T-cell (primary cell): ENCODE measurements around the gene INTS15. TPM values are rescaled to one million over a fixed set of nuclear protein-coding genes. Genes with fewer than 3 reads are reported as not detected.

Experiments
- ATAC-seq, 4 experiments: fragments of 200-7000 bp in 3 of 4; fragments of 150-1000 bp in 1 of 4; cut with Tn5 transposase; replicated peaks in 1 of 4; 1 replicate in 3 of 4; 2 replicates in 1 of 4; pipeline ENCODE4 v1.10.0; 2021; ENCODE audit warnings: moderate library complexity in 3 of 4, mild to moderate bottlenecking in 2 of 4, moderate number of reproducible peaks in 1 of 4
- CTCF ChIA-PET, 2 donors: fragments of 300-600 bp; sonication (Branson Sonifier 250); formaldehyde crosslinking; loops; one replicate each; lab custom pipeline; 2022; ENCODE audit warnings: antibody characterized with exemption in 2 of 2; lab: Charles Lee
- POLR2A ChIA-PET, 2 donors: fragments of 300-600 bp; sonication (Branson Sonifier 250); formaldehyde crosslinking; loops; one replicate each; lab custom pipeline; 2022; ENCODE audit warnings: antibody characterized with exemption in 2 of 2; lab: Charles Lee
- DNase-seq, 35 experiments: peaks; one replicate each; pipeline versions ENCODE4 v3.0.0 to v3.0.0-alpha.2; 2013 to 2023
- H3K27ac ChIP-seq: one replicate; pipeline ENCODE4 v1.5.1; 2013; ENCODE audit warnings: low read length
- H3K27me3 ChIP-seq, 2 experiments: replicated peaks in 1 of 2; 1 replicate in 1 of 2; 2 replicates in 1 of 2; pipeline versions ENCODE4 v1.6.1 to v1.7.0; 2013; ENCODE audit warnings: low read length in 1 of 2, mixed read lengths in 1 of 2; ENCODE audit not compliant: control insufficient read depth in 2 of 2, insufficient read depth in 2 of 2; ENCODE audit errors: extremely low read depth in 1 of 2
- H3K36me3 ChIP-seq, 2 donors: 1 replicate in 1 of 2; 2 replicates in 1 of 2; pipeline versions ENCODE4 v1.6.1 to v1.7.0; 2013; ENCODE audit warnings: low read length in 1 of 2; ENCODE audit not compliant: control insufficient read depth in 2 of 2, insufficient read depth in 1 of 2; ENCODE audit errors: extremely low read depth in 1 of 2
- H3K4me1 ChIP-seq, 2 experiments: 1 replicate in 1 of 2; 2 replicates in 1 of 2; pipeline versions ENCODE4 v1.6.1 to v1.7.0; 2013; ENCODE audit warnings: low read length in 2 of 2, mixed read lengths in 1 of 2; ENCODE audit not compliant: insufficient read depth in 2 of 2, control insufficient read depth in 1 of 2; ENCODE audit errors: extremely low read depth in 1 of 2
- H3K4me3 ChIP-seq, 2 donors: 1 replicate in 1 of 2; 2 replicates in 1 of 2; pipeline versions ENCODE4 v1.5.1 to v1.7.0; 2013; ENCODE audit warnings: mild to moderate bottlenecking in 2 of 2, low read length in 1 of 2, moderate library complexity in 1 of 2; ENCODE audit not compliant: control insufficient read depth in 1 of 2; ENCODE audit errors: extremely low read depth in 1 of 2
- H3K9me3 ChIP-seq: 2 replicates; pipeline ENCODE4 v1.7.0; 2013
- H3K27ac Mint-ChIP-seq, 2 donors: one replicate each; pipeline ENCODE4 v1.8.0; 2020 to 2021; ENCODE audit warnings: mild to moderate bottlenecking in 2 of 2, mixed read lengths in 2 of 2
- H3K27me3 Mint-ChIP-seq, 2 donors: one replicate each; pipeline ENCODE4 v1.8.0; 2021 to 2022; ENCODE audit warnings: mixed read lengths in 2 of 2
- H3K36me3 Mint-ChIP-seq: one replicate; pipeline ENCODE4 v1.8.0; 2021; ENCODE audit warnings: mixed read lengths
- H3K4me1 Mint-ChIP-seq, 3 donors: one replicate each; pipeline ENCODE4 v1.8.0; 2020 to 2022; ENCODE audit warnings: mixed read lengths in 3 of 3, mild to moderate bottlenecking in 1 of 3
- H3K4me3 Mint-ChIP-seq, 3 donors: one replicate each; pipeline ENCODE4 v1.8.0; 2020 to 2022; ENCODE audit warnings: mild to moderate bottlenecking in 3 of 3, mixed read lengths in 3 of 3, moderate library complexity in 3 of 3
- H3K9me3 Mint-ChIP-seq, 3 donors: one replicate each; pipeline ENCODE4 v1.8.0; 2020 to 2022; ENCODE audit warnings: mixed read lengths in 3 of 3
- WGBS: methylation state at CpG from one replicate; pipeline ENCODE4 v1.1.5; 2013; ENCODE audit warnings: missing lambda C conversion rate; ENCODE audit not compliant: insufficient coverage; 5-methylcytosine and 5-hydroxymethylcytosine counted together
- total RNA-seq, 35 experiments: library from RNA in 6 of 35; stranded (reverse) in 6 of 35; fragments of 120-200 nt in 1 of 35; gene quantifications; one replicate each; pipeline versions ENCODE4 v1.2.1 to v1.2.4 and lab custom pipeline; 2013 to 2026

The INTS15 gene
- total RNA-seq, 5 donors from 2014 or later (not counting 1 experiment from before 2014, with no cell fraction given): 48.3 to 65.9 (median 64.1) TPM

DNA sequence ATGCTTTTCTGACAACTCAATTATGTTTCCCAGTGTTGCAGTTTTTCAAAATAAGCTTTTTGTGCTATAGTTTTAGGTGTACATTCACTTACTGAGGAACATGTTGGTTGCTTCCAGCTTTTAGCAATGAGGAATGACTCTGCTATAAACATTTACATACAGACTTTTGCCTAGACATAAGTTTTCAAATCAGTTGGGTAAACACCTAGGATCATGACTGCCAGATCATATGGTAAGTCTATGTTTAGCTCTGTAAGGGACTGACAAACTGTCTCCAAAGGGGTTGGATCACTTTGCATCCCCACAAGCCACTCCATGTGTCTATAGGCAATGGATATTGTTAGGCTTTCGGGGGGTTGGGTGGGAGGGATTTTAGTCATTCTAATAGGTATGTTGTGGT lies 27.7 kb upstream of the INTS15 start:
- Histone ChIP-seq H3K36me3 (no peaks in the 10 kb centered on the region), H3K4me3 (no peak overlapping the region), H3K9me3 (no peaks in the 10 kb centered on the region), H3K27ac (no peak overlapping the region), H3K27me3 (peaks cover 0 to 9% of the 10 kb centered on the region in 2 experiments), H3K4me1 (peaks cover 2% of the 10 kb centered on the region in 2 experiments)
- DNase-seq: no peak
- ChIA-PET CTCF (interaction anchor here in 1 of 2 donors (0.6 to 0.8 kb wide), 2 partner anchors 9 to 33 kb away, joined by 3 read pairs; no protein-coding TSS in a partner anchor), POLR2A (no interaction called here)
- no peaks in the 10 kb centered on the region for H3K36me3 Mint-ChIP-seq
- ATAC-seq: no peak
- no peaks in the 10 kb centered on the region for H3K9me3 Mint-ChIP-seq
- peaks cover 0 to 1% of the 10 kb centered on the region in 2 donors for H3K27me3 Mint-ChIP-seq
- H3K4me1 Mint-ChIP-seq: peaks cover 0 to 4% (median 0%) of the 10 kb centered on the region in 3 donors
- no peak overlapping the region for H3K4me3 Mint-ChIP-seq
- WGBS: no CpG with 5 or more reads among the region's 1 CpG
- H3K27ac Mint-ChIP-seq: no peak overlapping the region

DNA sequence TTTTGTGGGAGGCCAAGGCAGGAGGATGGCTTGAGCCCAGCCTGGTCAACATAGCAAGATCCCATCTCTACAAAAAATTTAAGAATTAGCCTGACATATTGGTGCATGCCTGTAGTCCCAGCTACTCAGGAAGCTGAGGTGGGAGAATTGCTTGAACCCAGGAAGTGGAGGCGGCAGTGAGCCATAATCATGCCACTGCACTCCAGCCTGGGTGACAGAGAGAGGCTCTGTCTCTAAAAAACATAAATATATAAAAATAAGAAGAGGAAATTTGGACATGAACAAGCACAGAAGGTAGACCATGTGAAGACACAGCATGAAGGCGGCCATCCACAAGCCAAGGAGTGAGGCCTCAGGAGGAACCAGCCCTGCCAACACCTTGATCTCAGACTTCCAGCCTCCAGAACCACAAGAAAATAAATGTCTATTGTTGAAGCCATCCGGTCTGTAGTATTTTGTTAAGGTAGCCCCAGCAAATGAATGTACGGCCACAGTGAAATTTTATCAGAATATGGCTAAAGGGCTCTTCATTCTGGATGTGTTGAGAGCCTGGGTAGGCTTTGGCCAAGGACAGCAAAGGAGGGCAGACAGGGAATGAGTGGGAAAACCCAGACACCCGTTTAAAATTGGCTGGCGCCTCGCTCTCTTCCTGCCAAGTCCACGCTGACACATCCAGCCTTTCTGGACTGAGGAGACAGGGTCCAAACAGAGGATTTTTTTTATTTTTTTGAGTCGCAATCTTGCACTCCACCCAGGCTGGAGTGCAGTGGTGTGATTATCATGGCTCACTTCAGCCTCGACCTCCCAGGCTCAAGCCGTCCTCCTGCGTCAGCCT lies 25.7 kb upstream of the INTS15 start:
- Mint-ChIP-seq H3K36me3 (no peaks in the 10 kb centered on the region), H3K4me3 (no peak overlapping the region), H3K9me3 (no peaks in the 10 kb centered on the region), H3K4me1 (peaks cover 0 to 4% (median 0%) of the 10 kb centered on the region in 3 donors), H3K27ac (no peak overlapping the region), H3K27me3 (peaks cover 0 to 1% of the 10 kb centered on the region in 2 donors)
- DNase-seq (no peak), ATAC-seq (no peak)
- peaks cover 0 to 15% of the 10 kb centered on the region in 2 experiments for H3K27me3 ChIP-seq
- no peak overlapping the region for H3K4me3 ChIP-seq
- peaks cover 2% of the 10 kb centered on the region in 2 experiments for H3K4me1 ChIP-seq
- ChIA-PET CTCF (no interaction called here), POLR2A (no interaction called here)
- H3K27ac ChIP-seq: no peak overlapping the region
- 82% methylated on average over 7 of the region's 12 CpGs for WGBS
- H3K36me3 ChIP-seq: no peaks in the 10 kb centered on the region
- no peaks in the 10 kb centered on the region for H3K9me3 ChIP-seq

DNA sequence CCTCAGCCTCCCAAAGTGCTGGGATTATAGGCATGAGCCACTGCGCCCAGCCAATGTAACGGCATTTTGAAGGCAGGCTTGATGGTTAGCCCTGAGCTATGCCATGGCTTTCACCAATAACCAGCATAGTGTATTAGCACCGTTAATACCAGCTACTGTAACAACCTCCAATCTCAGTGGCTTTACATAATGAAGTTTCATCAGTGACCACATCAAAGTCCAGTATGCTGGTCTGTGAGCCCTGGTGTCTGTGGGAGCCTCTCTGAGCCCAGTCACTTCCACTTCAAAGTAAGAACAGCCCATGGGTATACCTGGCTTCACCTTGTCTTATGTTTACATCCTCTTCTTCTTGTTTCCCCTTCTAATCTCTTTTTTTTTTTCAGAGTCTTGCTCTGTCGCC lies 24.2 kb upstream of the INTS15 start:
- CTCF ChIA-PET: interaction anchor here in 1 of 2 donors (0.6 kb wide), 1 partner anchor 80 kb away, joined by 4 read pairs; no protein-coding TSS in a partner anchor
- H3K4me3 Mint-ChIP-seq: no peak overlapping the region
- no peaks in the 10 kb centered on the region for H3K36me3 ChIP-seq
- 90% methylated on average over 2 of the region's 4 CpGs for WGBS
- no peaks in the 10 kb centered on the region for H3K9me3 ChIP-seq
- no peaks in the 10 kb centered on the region for H3K36me3 Mint-ChIP-seq
- H3K4me1 ChIP-seq: peaks cover 2% of the 10 kb centered on the region in 2 experiments
- H3K4me1 Mint-ChIP-seq: peaks cover 0 to 4% (median 0%) of the 10 kb centered on the region in 3 donors
- H3K27ac ChIP-seq: no peak overlapping the region
- DNase-seq: no peak
- ATAC-seq: no peak
- no peak overlapping the region for H3K27ac Mint-ChIP-seq
- H3K27me3 ChIP-seq: peaks cover 0 to 12% of the 10 kb centered on the region in 2 experiments
- peaks cover 0 to 6% of the 10 kb centered on the region in 2 donors for H3K27me3 Mint-ChIP-seq
- no peaks in the 10 kb centered on the region for H3K9me3 Mint-ChIP-seq
- POLR2A ChIA-PET: no interaction called here
- H3K4me3 ChIP-seq: no peak overlapping the region

DNA sequence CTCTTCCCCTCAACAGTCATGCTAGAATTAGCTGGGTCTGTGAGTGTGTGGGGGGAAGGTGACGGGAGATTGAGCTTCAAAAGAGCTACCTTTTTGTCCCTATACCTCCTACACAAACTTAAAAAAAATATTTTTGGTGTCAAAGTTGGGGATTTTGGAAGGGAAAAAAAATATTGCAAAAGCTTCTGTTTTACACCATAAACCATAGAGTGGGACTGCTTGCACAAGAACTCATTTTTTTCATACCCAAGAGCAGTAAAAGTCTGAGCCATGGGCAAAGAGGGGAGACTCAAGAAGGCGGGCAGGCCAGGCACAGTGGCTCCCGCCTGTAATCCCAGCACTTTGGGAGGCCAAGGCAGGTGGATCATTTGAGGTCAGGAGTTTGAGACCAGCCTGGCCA lies 21.9 kb upstream of the INTS15 start:
- Mint-ChIP-seq H3K27ac (no peak overlapping the region), H3K4me3 (no peak overlapping the region), H3K36me3 (no peaks in the 10 kb centered on the region), H3K4me1 (peaks cover 0 to 4% (median 0%) of the 10 kb centered on the region in 3 donors), H3K27me3 (peaks cover 4 to 10% of the 10 kb centered on the region in 2 donors), H3K9me3 (no peaks in the 10 kb centered on the region)
- Histone ChIP-seq H3K27ac (no peak overlapping the region), H3K9me3 (no peaks in the 10 kb centered on the region), H3K4me1 (peaks cover 2% of the 10 kb centered on the region in 2 experiments), H3K27me3 (peaks cover 0 to 15% of the 10 kb centered on the region in 2 experiments), H3K36me3 (no peaks in the 10 kb centered on the region), H3K4me3 (no peak overlapping the region)
- 80% methylated on average over 1 of the region's 3 CpGs for WGBS
- ChIA-PET POLR2A (interaction anchor here in 1 of 2 donors (0.6 kb wide), 1 partner anchor 105 kb away, joined by 4 read pairs; no protein-coding TSS in a partner anchor), CTCF (no interaction called here)
- DNase-seq: no peak
- no peak for ATAC-seq

DNA sequence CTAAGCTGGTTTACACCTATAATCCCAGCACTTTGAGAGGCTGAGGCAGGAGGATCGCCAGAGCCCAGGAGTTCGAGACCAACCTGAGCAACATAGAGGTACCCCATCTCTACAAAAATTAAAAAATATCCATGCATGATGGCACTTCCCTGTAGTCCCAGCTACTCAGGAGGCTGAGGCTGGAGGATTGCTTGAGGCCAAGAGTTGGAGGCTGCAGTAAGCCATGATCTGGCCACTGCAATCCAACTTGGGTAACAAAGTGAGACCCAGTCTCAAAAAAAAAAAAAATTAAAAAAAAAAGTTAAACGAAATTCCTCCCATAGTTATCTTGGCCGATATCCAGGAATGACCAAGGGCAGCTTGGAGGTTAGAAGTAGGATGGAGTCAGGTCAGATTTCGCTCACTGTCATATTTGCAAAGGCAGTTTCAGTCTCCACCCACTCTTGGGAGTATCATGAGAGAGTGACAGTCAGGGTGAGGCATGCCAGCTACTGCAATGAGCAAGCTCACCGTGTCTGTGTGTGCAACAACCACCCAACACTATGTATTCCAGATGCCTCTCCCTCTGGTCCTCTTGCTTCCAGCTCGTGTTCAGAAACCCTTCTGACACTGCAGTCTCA lies 18.6 kb upstream of the INTS15 start:
- ChIA-PET CTCF (interaction anchor here (0.6 kb wide), 2 partner anchors 9 to 16 kb away, joined by 3 to 5 read pairs; no protein-coding TSS in a partner anchor), POLR2A (interaction anchor here in 1 of 2 donors (0.6 kb wide), 1 partner anchor 49 kb away, joined by 5 read pairs; no protein-coding TSS in a partner anchor)
- Histone ChIP-seq H3K4me3 (no peak overlapping the region), H3K4me1 (peaks cover 0 to under 1% of the 10 kb centered on the region in 2 experiments), H3K36me3 (no peaks in the 10 kb centered on the region), H3K9me3 (no peaks in the 10 kb centered on the region), H3K27ac (no peak overlapping the region), H3K27me3 (peaks cover 0 to 13% of the 10 kb centered on the region in 2 experiments)
- H3K4me3 Mint-ChIP-seq: no peak overlapping the region
- H3K36me3 Mint-ChIP-seq: no peaks in the 10 kb centered on the region
- DNase-seq (no peak), ATAC-seq (no peak)
- peaks cover 4 to 8% of the 10 kb centered on the region in 2 donors for H3K27me3 Mint-ChIP-seq
- WGBS: 42% methylated on average over 2 of the region's 7 CpGs
- H3K9me3 Mint-ChIP-seq: no peaks in the 10 kb centered on the region
- no peak overlapping the region for H3K27ac Mint-ChIP-seq
- H3K4me1 Mint-ChIP-seq: no peaks in the 10 kb centered on the region
